ENCODE results near the gene SLC26A1. TPM values are rescaled to one million over a fixed set of nuclear protein-coding genes. Genes with fewer than 3 reads are reported as not detected.

SLC26A1 gene
- total RNA-seq, 1 experiment from 2014 or later, result 0.09 TPM

DNA sequence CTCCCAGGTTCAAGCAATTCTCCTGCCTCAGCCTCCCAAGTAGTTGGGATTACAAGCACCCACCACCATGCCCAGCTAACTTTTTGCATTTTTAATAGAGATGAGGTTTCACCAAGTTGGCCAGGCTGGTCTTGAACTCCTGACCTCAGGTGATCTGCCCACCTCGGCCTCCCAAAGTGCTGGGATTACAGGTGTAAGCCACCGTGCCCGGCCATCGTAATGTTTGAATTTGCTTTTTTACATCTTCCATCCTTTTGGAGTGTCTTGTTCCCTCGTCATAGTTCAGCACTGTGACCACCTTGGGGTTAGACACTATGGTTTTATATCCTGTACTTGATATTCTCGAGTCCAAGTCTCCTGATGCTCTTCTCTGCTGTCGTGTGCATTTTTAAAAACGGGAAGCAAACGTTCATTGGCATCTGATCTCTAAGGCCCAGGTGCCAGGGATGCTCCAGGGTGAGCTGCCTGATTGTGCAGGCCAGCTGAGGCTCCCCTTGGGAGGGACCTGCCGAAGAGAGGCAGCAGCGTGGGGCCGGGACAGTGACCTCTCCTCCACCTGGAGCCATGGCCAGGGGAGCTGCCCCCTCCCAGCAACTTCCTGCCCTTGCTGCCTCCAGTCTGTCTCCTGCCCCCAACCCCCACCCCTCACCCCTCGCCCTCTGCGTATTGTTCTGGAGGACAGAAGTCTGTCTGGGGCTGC lies 36.5 kb downstream of the SLC26A1 start:
- Histone ChIP-seq H4K8ac (replicated peaks; ENCODE audit: insufficient read length, low read depth, low read length) (no peak overlapping the region), H2BK15ac (ENCODE audit: low read depth, low read length) (no peak overlapping the region), H2BK12ac (ENCODE audit: insufficient read length, low read depth, low read length) (no peak overlapping the region), H4K20me1 (ENCODE audit: control insufficient read depth, insufficient read depth, insufficient read length) (no peaks in the 10 kb centered on the region), H3K9ac (ENCODE audit: extremely low read depth, insufficient read length, low read length) (no peak overlapping the region), H2BK5ac (ENCODE audit: insufficient read length, low read length) (no peak overlapping the region), H2BK120ac (ENCODE audit: low read depth, low read length, poor library complexity, severe bottlenecking) (no peak overlapping the region), H3K18ac (ENCODE audit: insufficient read length, low read depth, low read length) (no peak overlapping the region), H3K79me1 (ENCODE audit: insufficient read depth, low read depth, low read length, poor library complexity, severe bottlenecking) (no peaks in the 10 kb centered on the region), H3T11ph (ENCODE audit: low read length) (no peak overlapping the region), H3K23ac (ENCODE audit: insufficient read length, low read depth, low read length) (no peak overlapping the region), H3K23me2 (ENCODE audit: insufficient read length, low read depth, low read length, poor library complexity, severe bottlenecking) (no peaks in the 10 kb centered on the region), H3K56ac (ENCODE audit: insufficient read length, low read depth, low read length) (no peak overlapping the region), H3K9me3 (ENCODE audit: control insufficient read depth, low read depth, low read length) (no peaks in the 10 kb centered on the region), H3K4me1 (ENCODE audit: insufficient read depth, low read length) (no peaks in the 10 kb centered on the region), H2AK5ac (ENCODE audit: insufficient read length, low read length) (no peak overlapping the region), H2AFZ (ENCODE audit: low read length) (no peak overlapping the region), H3K79me2 (ENCODE audit: insufficient read depth, low read length) (no peaks in the 10 kb centered on the region), H3K14ac (ENCODE audit: insufficient read depth, low read length) (no peak overlapping the region), H3K4me2 (ENCODE audit: insufficient read depth, insufficient read length, low read length) (no peak overlapping the region), H3K27me3 (ENCODE audit: insufficient read depth, low read length) (no peaks in the 10 kb centered on the region), H2BK20ac (ENCODE audit: low read depth, low read length, poor library complexity, severe bottlenecking) (no peak overlapping the region), H4K91ac (ENCODE audit: insufficient read length, low read depth, low read length) (no peak overlapping the region), H3K27ac (ENCODE audit: insufficient read length, low read depth, low read length) (no peak overlapping the region), H4K5ac (ENCODE audit: insufficient read length, low read depth, low read length) (no peak overlapping the region), H3K4ac (ENCODE audit: low read depth, low read length) (no peak overlapping the region)
- no peak for DNase-seq
- H3K36me3 Mint-ChIP-seq (ENCODE audit: insufficient read depth in 1 of 3, low read depth in 3 of 3), result peaks cover 0 to 5% (median 0%) of the 10 kb centered on the region in 3 experiments; a peak in 2 of 7 replicates
- H3K4me3 Mint-ChIP-seq, result no peak overlapping the region
- H3K27ac Mint-ChIP-seq, result no peak overlapping the region
- no peaks in the 10 kb centered on the region for H3K4me1 Mint-ChIP-seq
- TF ChIP-seq, protein P1, sequence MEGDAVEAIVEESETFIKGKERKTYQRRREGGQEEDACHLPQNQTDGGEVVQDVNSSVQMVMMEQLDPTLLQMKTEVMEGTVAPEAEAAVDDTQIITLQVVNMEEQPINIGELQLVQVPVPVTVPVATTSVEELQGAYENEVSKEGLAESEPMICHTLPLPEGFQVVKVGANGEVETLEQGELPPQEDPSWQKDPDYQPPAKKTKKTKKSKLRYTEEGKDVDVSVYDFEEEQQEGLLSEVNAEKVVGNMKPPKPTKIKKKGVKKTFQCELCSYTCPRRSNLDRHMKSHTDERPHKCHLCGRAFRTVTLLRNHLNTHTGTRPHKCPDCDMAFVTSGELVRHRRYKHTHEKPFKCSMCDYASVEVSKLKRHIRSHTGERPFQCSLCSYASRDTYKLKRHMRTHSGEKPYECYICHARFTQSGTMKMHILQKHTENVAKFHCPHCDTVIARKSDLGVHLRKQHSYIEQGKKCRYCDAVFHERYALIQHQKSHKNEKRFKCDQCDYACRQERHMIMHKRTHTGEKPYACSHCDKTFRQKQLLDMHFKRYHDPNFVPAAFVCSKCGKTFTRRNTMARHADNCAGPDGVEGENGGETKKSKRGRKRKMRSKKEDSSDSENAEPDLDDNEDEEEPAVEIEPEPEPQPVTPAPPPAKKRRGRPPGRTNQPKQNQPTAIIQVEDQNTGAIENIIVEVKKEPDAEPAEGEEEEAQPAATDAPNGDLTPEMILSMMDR (conservative IDR thresholded peaks at IDR 0.05), result no peak
- H3K9me3 Mint-ChIP-seq, result no peaks in the 10 kb centered on the region
- H3K27me3 Mint-ChIP-seq (ENCODE audit: low read depth), result no peaks in the 10 kb centered on the region
- no CpG with 5 or more reads among the region's 14 CpGs for WGBS (ENCODE audit: extremely low coverage, insufficient read length, low lambda C conversion rate)

Data from H9 (cell line).